ENCODE data around the gene PDLIM1.

GRCh38 chr10:95246582-95247051 lies 44.2 kb downstream of the PDLIM1 start:
- TF ChIP-seq CTCF (conservative IDR thresholded peaks at IDR 0.05; ENCODE audit: low read depth in 2 of 2) (peak; percentile 89 to 94), POLR2AphosphoS5 (IDR thresholded peaks at IDR 0.05; ENCODE audit: low read depth) (no peak), EZH2 (IDR thresholded peaks at IDR 0.05; ENCODE audit: low read depth, unreplicated experiment) (no peak), CREB1 (CRISPR knock-in tag; IDR thresholded peaks at IDR 0.05; ENCODE audit: low read depth) (no peak), REST (IDR thresholded peaks at IDR 0.05; ENCODE audit: unreplicated experiment) (no peak), EZH2phosphoT487 (IDR thresholded peaks at IDR 0.05; ENCODE audit: unreplicated experiment) (no peak), JUNB (IDR thresholded peaks at IDR 0.05; ENCODE audit: unreplicated experiment) (no peak), ETS1 (IDR thresholded peaks at IDR 0.05) (no peak), NANOG (IDR thresholded peaks at IDR 0.05; ENCODE audit: borderline replicate concordance) (no peak), ZNF331 (CRISPR knock-in tag; IDR thresholded peaks at IDR 0.05; ENCODE audit: low read depth) (no peak), ZNF114 (CRISPR knock-in tag; IDR thresholded peaks at IDR 0.05) (no peak), STAT1 (IDR thresholded peaks at IDR 0.05; ENCODE audit: unreplicated experiment) (no peak)
